GM19438 (cell line): Measurements from ENCODE around the gene RABL6.

ENCODE experiments used
- ATAC-seq: cut with Tn5 transposase; IDR thresholded peaks from one replicate; pipeline ENCODE4 v1.9.1; 2021; ENCODE audit warnings: low read depth; ENCODE audit not compliant: unreplicated experiment

The RABL6 gene

DNA sequence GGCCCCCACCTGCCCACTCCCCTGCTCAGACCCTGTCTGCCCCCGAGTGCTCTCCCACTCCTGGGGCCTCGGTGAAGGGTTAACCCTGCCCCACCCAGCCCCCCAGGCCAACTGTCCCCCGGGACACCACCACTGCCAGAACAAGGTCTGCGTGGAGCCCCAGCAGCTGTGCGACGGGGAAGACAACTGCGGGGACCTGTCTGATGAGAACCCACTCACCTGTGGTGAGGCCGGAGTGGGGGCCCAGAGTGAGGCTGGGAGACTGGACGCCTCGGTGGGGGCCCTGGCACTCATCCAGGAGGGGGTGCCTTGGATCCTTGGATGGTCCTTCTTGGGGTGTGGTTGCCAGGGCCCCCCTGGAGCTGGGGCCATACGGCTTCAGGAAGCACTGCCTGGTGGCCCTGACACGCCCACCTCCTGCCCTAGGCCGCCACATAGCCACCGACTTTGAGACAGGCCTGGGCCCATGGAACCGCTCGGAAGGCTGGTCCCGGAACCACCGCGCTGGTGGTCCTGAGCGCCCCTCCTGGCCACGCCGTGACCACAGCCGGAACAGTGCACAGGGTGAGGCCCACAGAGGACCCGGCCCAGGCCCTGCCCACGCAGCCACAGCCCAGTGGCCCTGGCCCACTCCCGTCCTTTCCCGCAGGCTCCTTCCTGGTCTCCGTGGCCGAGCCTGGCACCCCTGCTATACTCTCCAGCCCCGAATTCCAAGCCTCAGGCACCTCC is 46.5 kb downstream of the RABL6 start:
- no peak for ATAC-seq

DNA sequence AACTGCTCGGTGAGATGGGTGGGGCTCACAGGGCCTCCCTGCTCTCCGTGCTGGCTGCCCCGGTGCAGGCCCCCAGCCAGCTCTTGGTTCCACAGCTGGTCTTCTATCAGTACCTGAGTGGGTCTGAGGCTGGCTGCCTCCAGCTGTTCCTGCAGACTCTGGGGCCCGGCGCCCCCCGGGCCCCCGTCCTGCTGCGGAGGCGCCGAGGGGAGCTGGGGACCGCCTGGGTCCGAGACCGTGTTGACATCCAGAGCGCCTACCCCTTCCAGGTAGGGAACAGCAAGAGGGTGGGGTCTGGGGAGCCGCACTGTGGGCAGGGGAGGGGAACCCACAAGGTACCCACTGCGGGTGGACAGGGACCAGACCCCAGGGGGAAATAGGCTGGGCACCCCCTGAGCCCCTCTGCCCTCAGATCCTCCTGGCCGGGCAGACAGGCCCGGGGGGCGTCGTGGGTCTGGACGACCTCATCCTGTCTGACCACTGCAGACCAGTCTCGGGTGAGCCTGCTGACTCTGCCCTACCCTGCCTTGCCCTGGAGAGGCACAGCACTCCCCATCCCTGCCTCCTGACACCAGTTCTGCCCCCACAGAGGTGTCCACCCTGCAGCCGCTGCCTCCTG is 47.2 kb downstream of the RABL6 start:
- no peak for ATAC-seq

- ATAC-seq = no peak
These were observed 47.8 kb downstream of the RABL6 start for GRCh38 chr9:136855461-136856078.

DNA sequence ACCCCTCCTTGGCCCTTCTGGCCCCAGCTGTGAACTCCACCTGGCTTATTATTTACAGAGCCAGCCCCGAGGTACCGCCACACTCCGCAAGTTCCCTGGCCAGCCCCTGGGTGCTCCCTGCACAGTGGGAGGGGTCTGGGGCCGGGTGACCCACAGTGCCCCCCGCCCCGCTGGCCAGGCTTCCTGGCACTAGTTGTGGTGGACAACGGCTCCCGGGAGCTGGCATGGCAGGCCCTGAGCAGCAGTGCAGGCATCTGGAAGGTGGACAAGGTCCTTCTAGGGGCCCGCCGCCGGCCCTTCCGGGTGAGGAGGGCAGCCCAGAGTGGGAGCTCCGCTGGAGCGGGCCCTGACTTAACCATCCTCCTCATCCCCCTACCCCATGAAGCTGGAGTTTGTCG is 48.3 kb downstream of the RABL6 start:
- ATAC-seq = no peak

GRCh38 chr9:136856541-136857141 is 48.9 kb downstream of the RABL6 start:
- ATAC-seq = no peak

GRCh38 chr9:136857166-136857565 is 49.4 kb downstream of the RABL6 start:
- ATAC-seq = no peak

DNA sequence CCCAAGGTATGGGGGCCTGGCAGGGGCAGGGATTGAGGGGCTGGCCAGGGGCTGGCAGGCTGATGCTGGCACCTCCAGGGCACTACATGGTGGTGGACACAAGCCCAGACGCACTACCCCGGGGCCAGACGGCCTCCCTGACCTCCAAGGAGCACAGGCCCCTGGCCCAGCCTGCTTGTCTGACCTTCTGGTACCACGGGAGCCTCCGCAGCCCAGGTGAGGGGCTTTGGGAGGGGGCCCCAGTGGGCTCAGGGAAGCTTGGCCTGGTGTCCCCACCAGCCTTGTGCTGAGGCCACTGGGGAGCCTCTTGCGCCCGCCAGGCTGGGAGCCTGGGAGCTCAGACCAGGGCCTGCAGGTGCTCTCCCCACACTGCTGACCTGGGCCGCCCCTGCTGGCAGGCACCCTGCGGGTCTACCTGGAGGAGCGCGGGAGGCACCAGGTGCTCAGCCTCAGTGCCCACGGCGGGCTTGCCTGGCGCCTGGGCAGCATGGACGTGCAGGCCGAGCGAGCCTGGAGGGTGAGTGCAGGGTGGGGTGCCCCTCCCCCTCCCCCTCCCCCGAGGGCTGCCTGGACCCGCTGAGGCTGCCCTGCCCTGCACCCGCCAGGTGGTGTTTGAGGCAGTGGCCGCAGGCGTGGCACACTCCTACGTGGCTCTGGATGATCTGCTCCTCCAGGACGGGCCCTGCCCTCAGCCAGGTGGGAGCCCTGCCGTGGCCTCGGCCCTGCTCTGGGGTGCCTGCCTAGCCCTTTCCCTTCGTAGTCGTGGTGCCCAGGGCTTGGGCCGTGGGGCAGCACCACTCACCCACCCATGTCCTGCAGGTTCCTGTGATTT is 50.0 kb downstream of the RABL6 start:
- ATAC-seq = no peak

DNA sequence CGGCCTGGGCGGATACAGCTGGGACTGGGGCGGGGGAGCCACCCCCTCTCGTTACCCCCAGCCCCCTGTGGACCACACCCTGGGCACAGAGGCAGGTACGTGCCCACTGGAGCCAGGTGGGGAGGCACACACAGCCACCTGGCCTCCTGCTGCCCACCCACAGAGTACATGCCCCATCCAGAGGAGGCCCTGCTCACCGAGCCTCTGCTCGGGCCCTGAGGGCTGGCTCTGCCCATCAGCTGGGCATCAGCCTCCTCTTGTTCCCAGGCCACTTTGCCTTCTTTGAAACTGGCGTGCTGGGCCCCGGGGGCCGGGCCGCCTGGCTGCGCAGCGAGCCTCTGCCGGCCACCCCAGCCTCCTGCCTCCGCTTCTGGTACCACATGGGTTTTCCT is 50.7 kb downstream of the RABL6 start:
- ATAC-seq = no peak

- ATAC-seq = no peak
These were observed 51.4 kb downstream of the RABL6 start for GRCh38 chr9:136858844-136859757.

DNA sequence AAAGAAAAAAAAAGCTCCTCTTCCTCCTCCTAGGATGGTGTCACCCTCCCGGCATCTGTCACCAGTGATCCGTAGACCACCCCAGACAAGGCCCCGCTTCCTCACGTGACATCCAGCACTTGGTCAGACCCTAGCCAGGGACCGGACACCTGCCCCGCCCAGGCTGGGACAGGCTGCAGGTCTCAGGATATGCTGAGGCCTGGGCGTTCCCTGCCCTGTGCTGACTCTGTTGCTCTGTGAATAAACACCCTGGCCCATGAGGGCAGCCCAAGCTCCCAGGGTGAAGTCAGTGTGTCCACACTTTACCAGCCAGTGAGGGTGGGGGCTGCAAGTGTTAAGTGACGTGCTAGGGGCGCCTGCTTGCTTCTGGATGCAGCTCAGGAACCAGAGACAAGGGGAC is 52.8 kb downstream of the RABL6 start:
- no peak for ATAC-seq

- no peak for ATAC-seq
These were observed 53.5 kb downstream of the RABL6 start for GRCh38 chr9:136860933-136861873.

- no peak for ATAC-seq
These were observed 54.2 kb downstream of the RABL6 start for GRCh38 chr9:136861874-136862457.

GRCh38 chr9:136862849-136863622 is 55.3 kb downstream of the RABL6 start:
- ATAC-seq = no peak

GRCh38 chr9:136863623-136864273 is 56.0 kb downstream of the RABL6 start:
- no peak for ATAC-seq

GRCh38 chr9:136865041-136865767 is 57.5 kb downstream of the RABL6 start:
- no peak for ATAC-seq

DNA sequence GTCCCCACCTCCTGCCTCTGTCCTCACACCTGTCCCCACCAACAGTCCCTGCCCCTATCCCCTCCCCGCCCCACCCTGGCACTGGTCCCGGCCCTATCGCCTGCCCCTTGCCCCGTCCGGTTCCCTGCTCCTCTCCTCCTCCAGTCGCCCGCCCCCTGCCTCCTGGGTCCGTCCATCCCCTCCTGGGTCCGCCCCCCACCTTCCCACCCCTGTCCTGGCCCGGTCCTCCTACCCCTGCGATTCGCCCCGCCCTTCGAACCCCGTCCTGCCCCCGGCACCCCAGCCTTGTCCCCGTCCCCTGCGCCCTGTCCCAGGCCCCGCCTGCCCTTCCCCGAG is 58.0 kb downstream of the RABL6 start:
- no peak for ATAC-seq
